Natural killer cell (primary cell): ENCODE data around the gene SYCE3. TPM values are rescaled to one million over a fixed set of nuclear protein-coding genes. Genes with fewer than 3 reads are reported as not detected.

ENCODE experiments used
- ATAC-seq, 3 donors: fragments of 150-1000 bp in 2 of 3; fragments of 200-7000 bp in 1 of 3; cut with Tn5 transposase; 1 replicate in 1 of 3; 2 replicates in 2 of 3; pipeline ENCODE4 v1.10.0; 2021; ENCODE audit warnings: mild to moderate bottlenecking in 2 of 3, moderate library complexity in 2 of 3
- DNase-seq, 2 donors: peaks; one replicate each; pipeline versions ENCODE4 v3.0.0 to v3.0.0-alpha.2; 2013 to 2021; ENCODE audit warnings: mixed read lengths in 1 of 2
- H3K27ac ChIP-seq: one replicate; pipeline ENCODE4 v1.5.1; 2013; ENCODE audit warnings: mild to moderate bottlenecking, low read length
- H3K27me3 ChIP-seq: one replicate; pipeline ENCODE4 v1.6.1; 2013; ENCODE audit warnings: low read length; ENCODE audit not compliant: control insufficient read depth, insufficient read depth
- H3K36me3 ChIP-seq: one replicate; pipeline ENCODE4 v1.6.1; 2013; ENCODE audit warnings: low read length; ENCODE audit not compliant: control insufficient read depth, insufficient read depth
- H3K4me1 ChIP-seq: one replicate; pipeline ENCODE4 v1.6.1; 2013; ENCODE audit warnings: low read length; ENCODE audit not compliant: control insufficient read depth, insufficient read depth
- H3K4me3 ChIP-seq: one replicate; pipeline ENCODE4 v1.5.1; 2013; ENCODE audit warnings: low read length
- H3K9me3 ChIP-seq: one replicate; pipeline ENCODE4 v1.6.1; 2013; ENCODE audit warnings: low read length; ENCODE audit not compliant: control insufficient read depth, insufficient read depth
- H3K27ac Mint-ChIP-seq, 2 donors: one replicate each; pipeline ENCODE4 v1.8.0; 2022; ENCODE audit warnings: mild to moderate bottlenecking in 2 of 2, mixed read lengths in 2 of 2, moderate library complexity in 1 of 2
- H3K27me3 Mint-ChIP-seq, 2 donors: one replicate each; pipeline ENCODE4 v1.8.0; 2022; ENCODE audit warnings: low read depth in 2 of 2, mixed read lengths in 2 of 2
- H3K36me3 Mint-ChIP-seq: one replicate; pipeline ENCODE4 v1.8.0; 2022; ENCODE audit warnings: mixed read lengths
- H3K4me1 Mint-ChIP-seq, 2 donors: one replicate each; pipeline ENCODE4 v1.8.0; 2022; ENCODE audit warnings: mixed read lengths in 2 of 2
- H3K4me3 Mint-ChIP-seq: one replicate; pipeline ENCODE4 v1.8.0; 2022; ENCODE audit warnings: mild to moderate bottlenecking, moderate library complexity, mixed read lengths
- H3K9me3 Mint-ChIP-seq, 2 donors: one replicate each; pipeline ENCODE4 v1.8.0; 2022; ENCODE audit warnings: mixed read lengths in 2 of 2
- WGBS: methylation state at CpG from one replicate; pipeline ENCODE4 v1.1.7; 2013; ENCODE audit warnings: missing lambda C conversion rate; ENCODE audit not compliant: insufficient coverage; 5-methylcytosine and 5-hydroxymethylcytosine counted together
- intact Hi-C: fragments of 100-400 bp; cut with micrococcal nuclease; formaldehyde crosslinking; loops from one replicate; pipeline ENCODE4 v1.14.2; 2022
- total RNA-seq, 4 donors: library from RNA; stranded (reverse); fragments of 120-200 nt in 1 of 4; gene quantifications; one replicate each; pipeline versions ENCODE4 v1.2.3 to v1.2.4, GENCODE V29; 2013 to 2022
- TF ChIP-seq, protein P1 (sequence below): fragments of 200-600 bp; IDR thresholded peaks from one replicate; pipeline ENCODE4 v1.8.0; 2022; ENCODE audit warnings: antibody characterized with exemption

SYCE3 gene
- total RNA-seq, 3 donors from 2014 or later (not counting 1 experiment from before 2014, with no cell fraction given): not detected

DNA sequence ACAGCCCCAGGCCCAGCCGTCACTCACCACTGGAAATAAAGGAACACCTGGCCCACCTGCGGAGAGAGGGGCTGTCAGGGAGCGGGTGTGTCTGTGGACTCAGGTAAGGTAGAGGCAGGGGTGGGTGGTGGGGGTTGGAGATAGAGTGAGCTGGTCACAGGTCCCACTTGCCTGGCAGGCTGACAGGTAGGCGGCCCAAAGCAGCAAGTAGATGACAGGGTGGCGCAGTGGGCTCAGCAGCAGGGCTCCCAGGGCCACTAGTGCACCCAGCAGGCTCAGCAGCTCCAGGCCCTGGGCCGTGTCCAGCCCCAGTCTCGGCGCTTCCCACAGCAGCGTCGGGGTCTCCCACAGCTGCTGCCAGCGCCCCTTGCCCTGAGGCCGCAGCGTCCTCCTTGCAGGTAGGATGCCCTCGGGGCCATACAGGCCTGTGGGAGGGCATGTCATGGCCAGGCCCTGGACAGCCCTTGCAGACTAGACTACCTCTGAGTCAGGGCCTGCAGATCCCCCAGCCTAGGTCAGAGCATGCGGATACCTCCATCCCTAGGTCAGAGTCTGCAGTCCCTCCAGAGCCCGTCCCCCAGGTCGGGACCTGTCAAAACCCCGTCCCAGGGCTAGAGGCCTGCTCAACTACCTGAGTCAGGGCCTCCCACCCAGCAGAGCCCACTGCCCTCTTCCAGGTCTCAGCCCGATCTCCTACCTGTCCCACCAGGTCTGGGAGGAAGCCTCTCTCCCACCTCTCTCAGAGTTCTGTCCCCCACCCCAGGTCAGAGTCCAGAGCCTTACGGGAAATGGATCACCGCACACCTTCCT lies 55.9 kb downstream of the SYCE3 start:
- Mint-ChIP-seq H3K9me3 (no peaks in the 10 kb centered on the region), H3K36me3 (no peaks in the 10 kb centered on the region), H3K4me3 (peak overlapping the region; percentile 88), H3K27ac (peak overlapping the region; percentile 90 to 96), H3K4me1 (peaks cover 11 to 31% of the 10 kb centered on the region in 2 donors), H3K27me3 (no peaks in the 10 kb centered on the region)
- Histone ChIP-seq H3K27me3 (no peaks in the 10 kb centered on the region), H3K4me3 (peak overlapping the region; percentile 76), H3K27ac (peak overlapping the region; percentile 84), H3K9me3 (no peaks in the 10 kb centered on the region), H3K4me1 (peaks cover 26% of the 10 kb centered on the region), H3K36me3 (peaks cover 26% of the 10 kb centered on the region)
- TF ChIP-seq, protein P1, sequence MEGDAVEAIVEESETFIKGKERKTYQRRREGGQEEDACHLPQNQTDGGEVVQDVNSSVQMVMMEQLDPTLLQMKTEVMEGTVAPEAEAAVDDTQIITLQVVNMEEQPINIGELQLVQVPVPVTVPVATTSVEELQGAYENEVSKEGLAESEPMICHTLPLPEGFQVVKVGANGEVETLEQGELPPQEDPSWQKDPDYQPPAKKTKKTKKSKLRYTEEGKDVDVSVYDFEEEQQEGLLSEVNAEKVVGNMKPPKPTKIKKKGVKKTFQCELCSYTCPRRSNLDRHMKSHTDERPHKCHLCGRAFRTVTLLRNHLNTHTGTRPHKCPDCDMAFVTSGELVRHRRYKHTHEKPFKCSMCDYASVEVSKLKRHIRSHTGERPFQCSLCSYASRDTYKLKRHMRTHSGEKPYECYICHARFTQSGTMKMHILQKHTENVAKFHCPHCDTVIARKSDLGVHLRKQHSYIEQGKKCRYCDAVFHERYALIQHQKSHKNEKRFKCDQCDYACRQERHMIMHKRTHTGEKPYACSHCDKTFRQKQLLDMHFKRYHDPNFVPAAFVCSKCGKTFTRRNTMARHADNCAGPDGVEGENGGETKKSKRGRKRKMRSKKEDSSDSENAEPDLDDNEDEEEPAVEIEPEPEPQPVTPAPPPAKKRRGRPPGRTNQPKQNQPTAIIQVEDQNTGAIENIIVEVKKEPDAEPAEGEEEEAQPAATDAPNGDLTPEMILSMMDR: no peak
- intact Hi-C loops: loop anchor here (5.0 kb wide), 3 partner anchors 35 to 75 kb away; partner anchors contain the start of genes CHKB and SYCE3
- DNase-seq (peak in 1 of 2 donors; percentile 29), ATAC-seq (no peak)
- 54% methylated on average over 20 of the region's 21 CpGs for WGBS

DNA sequence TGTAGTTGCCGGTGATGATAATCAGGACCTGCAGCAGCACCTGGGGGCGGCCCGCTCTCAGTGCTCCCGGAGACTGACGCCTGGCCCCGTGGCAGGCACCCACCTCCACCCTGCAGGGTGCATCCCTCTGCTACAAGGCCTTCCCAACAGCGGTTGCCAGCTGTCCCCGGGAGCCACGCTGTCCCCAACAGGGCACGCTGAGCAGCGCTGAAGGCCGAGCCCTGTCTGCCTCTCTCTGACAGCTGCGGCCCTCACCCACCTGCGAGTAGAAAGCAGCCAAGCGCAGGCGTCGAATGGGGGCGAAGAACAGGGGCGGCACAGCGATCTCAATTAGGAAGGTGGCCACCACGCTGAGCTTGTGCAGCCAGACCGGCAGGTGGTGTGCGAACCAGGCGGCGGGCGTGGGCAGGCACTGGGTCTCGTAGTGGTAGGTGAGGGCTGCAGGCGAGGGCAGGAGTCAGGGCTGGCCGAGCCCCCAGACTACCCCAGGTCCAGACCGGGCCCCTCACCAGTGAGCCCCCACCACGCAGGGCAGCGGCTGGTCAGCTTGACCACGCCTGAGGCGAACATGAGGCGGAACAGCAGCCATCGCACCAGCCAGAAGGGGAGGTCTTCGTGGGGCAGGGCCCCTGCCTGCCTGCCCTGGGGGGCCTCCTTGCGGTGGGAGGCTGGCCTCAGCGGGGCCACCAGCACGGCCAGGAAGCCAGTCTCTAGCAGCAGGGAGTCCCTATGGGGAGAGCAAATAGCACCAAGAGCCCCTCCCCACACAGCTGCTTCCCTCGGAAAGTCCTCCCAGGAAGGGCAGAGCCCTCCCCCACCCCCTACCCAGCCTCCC lies 56.7 kb downstream of the SYCE3 start:
- Mint-ChIP-seq H3K4me1 (peaks cover 11 to 31% of the 10 kb centered on the region in 2 donors), H3K27ac (no peak overlapping the region), H3K36me3 (no peaks in the 10 kb centered on the region), H3K4me3 (peak overlapping the region; percentile 42), H3K27me3 (no peaks in the 10 kb centered on the region), H3K9me3 (no peaks in the 10 kb centered on the region)
- TF ChIP-seq, protein P1: no peak
- no peaks in the 10 kb centered on the region for H3K27me3 ChIP-seq
- H3K36me3 ChIP-seq: peaks cover 26% of the 10 kb centered on the region
- DNase-seq: no peak
- intact Hi-C loops: loop anchor here (5.0 kb wide), 3 partner anchors 34 to 76 kb away; partner anchors contain the start of genes CHKB and SYCE3
- peaks cover 26% of the 10 kb centered on the region for H3K4me1 ChIP-seq
- 96% methylated on average over 41 of the region's 41 CpGs for WGBS
- H3K27ac ChIP-seq: no peak overlapping the region
- ATAC-seq: no peak
- no peak overlapping the region for H3K4me3 ChIP-seq
- H3K9me3 ChIP-seq: no peaks in the 10 kb centered on the region

DNA sequence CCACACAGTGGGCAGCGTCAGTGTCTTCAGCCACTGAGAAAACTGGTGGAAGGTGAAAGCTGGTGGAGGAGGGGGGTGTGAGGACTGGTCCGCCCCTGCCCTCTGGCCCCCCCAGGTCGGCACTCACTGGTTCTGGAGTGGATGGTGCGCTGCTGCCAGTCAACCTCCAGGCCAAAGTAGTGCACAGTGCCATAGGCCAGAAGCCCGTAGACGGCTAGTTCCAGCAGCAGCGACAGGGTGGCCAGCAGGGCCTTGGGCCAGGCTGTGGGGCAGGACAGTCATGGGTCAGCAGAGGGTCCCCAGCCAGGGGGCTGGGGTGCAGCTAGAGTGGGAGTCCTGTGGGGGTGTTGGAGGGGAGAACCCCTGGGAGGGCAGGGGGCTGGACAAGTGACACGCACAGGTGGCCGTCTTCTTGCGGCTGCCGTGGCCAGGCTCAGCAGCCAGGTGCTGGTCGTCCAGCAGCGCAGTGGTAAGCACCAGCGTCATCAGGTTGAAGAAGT lies 57.4 kb downstream of the SYCE3 start:
- H3K4me3 Mint-ChIP-seq: no peak overlapping the region
- ATAC-seq (no peak), DNase-seq (no peak)
- no peaks in the 10 kb centered on the region for H3K27me3 ChIP-seq
- intact Hi-C loops: loop anchor here (5.0 kb wide), 3 partner anchors 33 to 77 kb away; partner anchors contain the start of genes CHKB and SYCE3
- H3K36me3 Mint-ChIP-seq: no peaks in the 10 kb centered on the region
- H3K4me1 ChIP-seq: peaks cover 26% of the 10 kb centered on the region
- 98% methylated on average over 14 of the region's 14 CpGs for WGBS
- H3K27me3 Mint-ChIP-seq: no peaks in the 10 kb centered on the region
- no peak overlapping the region for H3K27ac ChIP-seq
- H3K36me3 ChIP-seq: peaks cover 26% of the 10 kb centered on the region
- no peak overlapping the region for H3K27ac Mint-ChIP-seq
- no peaks in the 10 kb centered on the region for H3K9me3 Mint-ChIP-seq
- H3K9me3 ChIP-seq: no peaks in the 10 kb centered on the region
- peaks cover 11 to 31% of the 10 kb centered on the region in 2 donors for H3K4me1 Mint-ChIP-seq
- TF ChIP-seq, protein P1: no peak
- no peak overlapping the region for H3K4me3 ChIP-seq
